GM21825 (cell line): ENCODE data around the gene UFL1.
A peak's percentile ranks its signal among the peaks of the same experiment; 100 is the strongest.
"Not testable (repeated sequence)": the region's sequence is repeated elsewhere in the genome, so short reads cannot be mapped to it uniquely, and the experiment has no call there.

Source experiments
- ATAC-seq: cut with Tn5 transposase; IDR thresholded peaks from one replicate; pipeline ENCODE4 v1.9.1; 2021; ENCODE audit warnings: mild to moderate bottlenecking, moderate library complexity; ENCODE audit not compliant: unreplicated experiment

The UFL1 gene

DNA sequence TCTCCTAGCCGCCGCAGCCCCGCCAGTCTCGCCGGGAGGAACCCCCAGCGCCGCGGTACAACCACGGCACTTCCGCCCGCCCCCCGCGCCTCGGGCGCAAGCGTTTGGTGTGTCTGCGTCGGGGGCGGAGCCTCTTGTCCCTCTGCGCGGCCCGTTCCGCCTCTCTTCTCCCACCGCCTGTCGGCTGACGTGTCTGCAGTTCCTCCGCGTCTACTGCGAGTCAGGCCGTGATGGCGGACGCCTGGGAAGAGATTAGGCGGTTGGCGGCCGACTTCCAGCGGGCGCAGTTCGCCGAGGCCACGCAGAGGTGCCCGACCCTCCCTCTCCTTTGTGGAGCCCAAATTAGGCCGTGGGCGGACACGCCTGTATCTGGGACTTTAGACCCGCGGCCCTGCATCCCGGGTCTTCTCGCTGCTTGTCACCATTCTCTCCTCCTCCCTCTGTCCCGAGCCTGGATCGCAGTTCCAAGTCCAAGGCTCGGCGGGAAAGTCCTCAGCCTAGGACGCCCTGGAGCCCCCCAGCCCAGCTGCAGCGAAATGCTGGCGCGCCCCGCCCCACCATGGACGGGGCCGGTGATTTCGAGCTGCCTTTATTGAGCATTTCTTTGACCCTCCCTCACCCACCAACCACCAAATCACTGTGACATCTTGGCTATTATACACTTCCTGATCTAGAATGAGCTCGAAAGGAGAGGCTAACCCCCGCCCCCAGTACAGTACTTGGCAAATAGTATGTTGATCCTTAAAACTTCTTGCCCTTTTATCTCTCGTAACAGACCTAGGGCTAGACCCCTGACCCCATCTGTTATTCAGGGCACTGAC, at the start of gene UFL1:
UFL1 (plus strand) TSS at position 163 of the 821 bp plus-strand sequence; CDS start at position 231, 68 bp downstream.
- peak; percentile 99 for ATAC-seq

DNA sequence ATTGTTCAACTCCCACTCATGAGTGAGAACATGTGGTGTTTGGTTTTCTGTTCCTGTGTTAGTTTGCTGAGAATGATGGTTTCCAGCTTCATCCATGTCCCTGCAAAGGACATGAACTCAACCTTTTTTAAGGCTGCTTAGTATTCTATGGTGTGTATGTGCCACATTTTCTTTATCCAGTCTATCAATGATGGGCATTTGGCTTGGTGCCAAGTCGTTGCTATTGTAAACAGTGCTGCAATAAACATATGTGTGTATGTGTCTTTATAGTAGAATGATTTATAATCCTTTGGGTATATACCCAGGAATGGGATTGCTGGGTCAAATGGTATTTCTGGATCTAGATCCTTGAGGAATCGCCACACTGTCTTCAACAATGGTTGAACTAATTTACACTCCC, 49.3 kb upstream of the UFL1 start:
- ATAC-seq = not testable (repeated sequence)

DNA sequence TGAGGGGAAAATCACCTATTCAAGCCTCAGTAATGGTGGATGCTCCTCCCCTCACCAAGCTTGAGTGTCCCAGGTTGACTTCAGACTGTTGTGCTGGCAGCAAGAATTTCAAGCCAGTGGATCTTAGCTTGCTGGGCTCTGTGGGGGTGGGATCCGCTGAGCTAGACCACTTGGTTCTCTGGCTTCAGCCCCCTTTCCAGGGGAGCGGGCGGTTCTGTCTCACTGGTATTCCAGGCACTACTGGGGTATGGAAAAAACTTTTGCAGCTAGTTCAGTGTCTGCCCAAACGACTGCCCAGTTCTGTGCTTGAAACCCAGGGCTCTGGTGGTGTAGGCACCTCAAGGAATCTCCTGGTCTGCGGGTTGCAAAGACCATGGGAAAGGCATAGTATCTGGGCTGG, 42.9 kb upstream of the UFL1 start:
- no peak for ATAC-seq

DNA sequence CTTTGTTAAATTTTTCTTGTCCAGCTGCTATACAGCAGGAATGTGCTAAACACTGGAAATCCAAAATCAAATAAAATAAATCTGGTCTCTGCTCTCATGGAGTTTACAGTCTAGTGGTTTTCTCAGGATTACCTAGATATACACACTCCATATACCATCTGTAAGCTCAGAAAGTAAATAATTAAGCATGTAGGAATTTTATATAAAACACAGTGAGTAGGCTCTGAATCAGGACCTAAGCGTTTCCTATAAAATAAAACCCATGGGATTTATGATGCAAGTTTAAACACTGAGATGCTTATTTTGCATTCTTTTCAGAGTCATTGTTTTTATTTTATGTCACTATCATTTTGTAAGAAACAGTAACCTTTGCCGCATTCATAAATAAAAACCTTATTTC, 29.7 kb upstream of the UFL1 start:
- ATAC-seq = no peak

DNA sequence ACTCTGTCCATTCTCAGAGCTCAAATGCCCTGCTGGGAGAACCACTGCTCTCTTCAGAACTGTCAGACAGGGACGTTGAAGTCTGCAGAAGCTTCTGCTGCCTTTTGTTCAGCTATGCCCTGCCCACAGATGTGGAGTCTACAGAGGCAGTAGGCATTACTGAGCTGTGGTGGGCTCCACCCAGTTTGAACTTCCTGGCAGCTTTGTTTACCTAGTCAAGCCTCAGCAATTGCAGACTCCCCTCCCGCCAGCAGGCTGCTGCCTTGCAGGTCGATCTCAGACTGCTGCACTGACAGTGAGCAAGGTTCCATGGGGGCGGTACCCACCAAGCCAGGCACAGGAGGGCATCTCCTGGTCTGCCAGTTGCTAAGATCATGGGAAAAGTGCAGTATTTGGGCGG, 21.8 kb upstream of the UFL1 start:
- no peak for ATAC-seq

DNA sequence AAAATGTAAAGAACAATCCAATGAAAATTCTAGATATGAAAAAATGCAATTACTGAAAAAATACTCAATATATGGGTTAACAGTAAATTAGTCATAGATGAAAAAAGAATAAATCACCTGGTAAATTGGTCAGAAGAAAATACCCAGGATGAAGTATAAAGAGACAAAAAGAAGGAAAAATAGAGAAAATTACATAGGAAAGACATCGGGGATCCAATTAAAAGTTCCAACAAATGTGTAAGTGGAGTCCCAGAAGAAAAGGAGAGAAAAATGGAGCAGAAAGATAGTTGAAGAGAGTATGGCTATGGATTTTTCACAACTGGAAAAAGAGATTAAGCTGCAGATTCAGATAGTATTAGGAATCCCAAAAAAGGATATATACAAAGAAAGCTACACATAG, 18.7 kb upstream of the UFL1 start:
- no peak for ATAC-seq

DNA sequence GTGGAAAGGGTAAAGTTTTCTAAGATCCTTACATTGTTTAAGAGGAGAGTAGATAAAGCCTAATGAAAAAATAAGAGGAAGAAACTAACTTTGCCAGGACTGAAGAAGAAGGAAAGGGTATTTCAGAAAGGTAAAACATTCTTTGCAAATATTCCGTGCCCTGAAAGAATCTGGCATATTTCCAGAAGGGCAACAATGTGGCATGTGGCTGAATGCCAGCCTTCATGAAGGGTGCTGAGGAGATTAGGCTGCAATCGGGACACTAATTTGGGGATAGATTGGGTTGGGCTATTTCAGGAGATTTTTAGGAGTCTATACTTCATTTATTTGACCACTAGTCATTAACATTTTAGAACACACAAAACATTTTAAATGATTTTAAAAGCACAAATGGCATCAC, 16.2 kb upstream of the UFL1 start:
- no peak for ATAC-seq

DNA sequence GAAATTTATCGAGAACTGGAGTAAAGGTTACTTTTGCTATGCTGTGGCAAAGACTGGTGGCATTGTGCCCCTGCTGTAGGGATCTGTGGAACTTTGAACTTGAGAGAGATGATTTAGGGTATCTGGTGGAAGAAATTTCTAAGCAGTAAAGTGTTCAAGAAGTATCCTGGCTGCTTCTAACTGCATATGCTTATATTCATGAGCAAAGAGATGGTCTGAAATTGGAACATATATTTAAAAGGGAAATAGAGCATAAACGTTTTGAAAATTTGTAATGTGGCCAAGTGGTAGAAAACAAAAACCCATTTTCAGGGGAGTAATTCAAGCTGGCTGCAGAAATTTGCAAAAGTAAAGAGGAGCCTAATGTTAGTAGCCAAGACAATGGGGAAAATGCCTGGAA, 12.3 kb upstream of the UFL1 start:
- ATAC-seq = no peak

DNA sequence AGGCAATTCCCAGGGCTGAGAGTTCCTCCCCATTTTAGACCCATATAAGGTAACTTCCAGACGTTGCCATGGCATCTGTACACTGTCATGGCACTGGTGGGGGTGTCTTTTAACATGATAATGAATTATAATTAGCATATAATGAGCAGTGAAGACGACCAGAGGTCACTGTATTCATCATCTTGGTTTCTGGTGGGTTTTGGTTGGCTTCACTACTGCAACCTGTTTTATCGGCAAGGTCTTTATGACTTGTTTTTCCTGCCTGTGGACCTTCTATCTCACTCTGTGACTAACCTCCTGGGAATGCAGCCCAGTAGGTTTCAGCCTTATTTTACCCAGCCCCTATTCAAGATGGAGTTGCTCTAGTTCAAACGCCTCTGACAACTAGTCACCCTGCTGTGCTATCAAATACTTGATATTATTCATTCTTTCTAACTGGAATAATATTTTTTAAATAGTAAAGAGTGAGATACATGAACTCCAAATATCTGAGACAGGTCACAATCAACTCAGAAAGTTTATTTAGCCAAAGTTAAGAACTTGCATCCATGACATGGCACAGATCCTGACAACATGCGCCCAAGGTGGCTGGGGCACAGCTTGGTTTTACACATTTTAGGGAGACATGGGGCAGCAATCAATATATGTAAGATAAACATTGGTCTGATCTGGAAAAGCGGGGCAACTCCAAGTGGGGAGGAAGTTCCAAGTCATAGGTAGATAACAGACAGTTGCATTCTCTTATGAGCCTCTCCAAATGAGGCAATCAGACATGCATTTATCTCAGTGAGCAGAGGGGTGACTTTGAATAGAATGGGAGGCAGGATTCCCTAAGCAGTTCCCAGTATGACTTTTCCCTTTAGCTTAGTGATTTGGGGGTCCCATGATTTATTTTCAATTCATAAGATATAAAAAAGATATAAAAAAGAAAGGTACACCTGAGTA, 1.2 kb upstream of the UFL1 start:
- ATAC-seq = no peak

DNA sequence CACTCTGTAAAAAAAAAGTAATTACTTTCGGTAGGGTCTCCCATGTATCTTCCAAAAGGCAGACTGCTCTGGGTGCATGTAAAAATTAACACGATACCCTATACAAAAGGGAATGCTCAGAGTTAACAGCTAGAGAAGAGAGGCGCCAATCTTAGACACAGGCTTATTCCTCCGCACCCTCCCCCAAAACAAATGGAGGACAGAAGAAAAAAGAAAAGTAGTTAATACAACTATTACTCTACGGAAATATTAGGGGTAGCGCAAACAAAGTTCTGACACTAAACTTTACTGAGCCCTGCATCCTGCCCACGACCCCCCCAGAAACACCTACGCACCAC, 331 bp upstream of the UFL1 start:
- ATAC-seq = no peak

DNA sequence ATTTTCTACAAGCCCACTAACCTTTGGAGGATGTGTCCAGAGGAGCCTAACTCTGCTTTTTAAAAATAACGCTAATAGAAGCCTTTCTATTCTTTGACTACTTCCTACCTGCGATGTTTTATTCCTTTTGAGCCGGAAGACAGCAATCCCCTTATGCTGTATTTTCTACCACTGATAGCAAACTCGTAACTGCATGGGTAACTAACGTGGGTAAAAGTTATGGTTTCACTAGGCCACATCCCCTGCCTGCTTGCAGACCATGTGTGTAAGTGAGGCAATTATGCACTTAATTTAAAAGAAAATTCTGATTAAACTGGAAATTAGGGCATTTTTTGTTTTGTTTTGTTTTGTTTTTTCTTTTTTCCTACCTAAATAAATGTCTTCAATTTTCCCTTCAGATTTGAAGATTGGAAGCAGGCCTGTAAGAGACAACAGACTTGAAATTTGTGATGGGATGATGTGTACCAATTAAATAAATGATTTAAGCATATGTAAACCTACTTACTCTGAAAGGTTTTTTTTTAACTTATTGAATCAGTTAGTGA, 931 bp downstream of the UFL1 start:
- ATAC-seq = peak; percentile 22

DNA sequence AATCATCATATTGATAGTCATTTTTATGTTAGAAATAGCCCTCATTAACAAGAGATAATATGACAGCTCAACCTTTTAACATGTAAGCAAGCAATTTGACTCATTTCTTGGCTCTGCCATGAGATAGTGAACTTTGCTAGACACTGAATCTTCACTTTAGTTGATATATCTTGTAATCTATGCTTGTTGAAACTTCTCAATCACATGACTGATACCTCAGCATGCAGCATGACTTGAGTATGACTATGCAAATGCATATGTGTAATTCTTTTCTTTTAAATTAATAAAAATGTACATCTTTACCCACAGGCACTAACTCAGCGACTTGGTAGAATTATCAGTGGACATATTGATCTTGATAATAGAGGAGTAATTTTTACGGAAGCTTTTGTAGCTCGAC, 6.6 kb downstream of the UFL1 start:
- ATAC-seq = no peak

DNA sequence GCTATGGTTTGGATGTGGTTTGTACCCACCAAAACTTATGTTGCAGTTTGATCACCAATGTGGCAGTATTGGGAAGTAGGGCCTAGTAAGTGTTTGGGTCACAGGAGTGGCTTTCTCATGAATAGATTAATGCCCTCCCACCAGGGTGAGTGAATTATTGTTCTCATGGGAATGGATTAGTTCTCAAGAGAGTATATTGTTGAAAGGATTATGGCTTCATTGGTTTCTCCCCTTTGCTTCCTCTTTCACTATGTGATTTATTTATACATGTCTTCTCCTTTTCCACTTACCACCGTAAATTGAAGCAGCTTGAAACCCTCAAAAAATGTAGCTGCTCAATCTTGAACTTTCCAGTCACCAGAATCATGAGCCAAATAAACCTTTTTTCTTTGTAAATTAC, 10.8 kb downstream of the UFL1 start:
- no peak for ATAC-seq

DNA sequence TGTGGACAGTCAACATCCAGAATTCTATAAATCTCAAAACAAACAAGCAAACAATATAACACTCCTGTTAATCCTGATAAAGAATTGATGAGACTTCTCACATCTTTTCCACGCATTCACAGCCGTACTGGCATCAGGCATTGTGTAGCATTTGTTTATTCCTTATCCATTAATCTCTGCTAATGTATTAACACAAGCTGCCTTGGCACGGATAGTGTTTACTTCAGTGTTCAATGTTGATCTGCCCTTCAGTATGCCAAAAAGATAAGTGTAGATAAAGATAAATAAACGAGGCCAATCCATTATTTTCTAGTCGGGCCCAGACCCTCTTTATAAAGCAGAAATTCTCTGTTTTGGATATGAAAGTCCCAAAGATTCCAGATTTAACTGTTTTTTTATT, 16.1 kb downstream of the UFL1 start:
- no peak for ATAC-seq

DNA sequence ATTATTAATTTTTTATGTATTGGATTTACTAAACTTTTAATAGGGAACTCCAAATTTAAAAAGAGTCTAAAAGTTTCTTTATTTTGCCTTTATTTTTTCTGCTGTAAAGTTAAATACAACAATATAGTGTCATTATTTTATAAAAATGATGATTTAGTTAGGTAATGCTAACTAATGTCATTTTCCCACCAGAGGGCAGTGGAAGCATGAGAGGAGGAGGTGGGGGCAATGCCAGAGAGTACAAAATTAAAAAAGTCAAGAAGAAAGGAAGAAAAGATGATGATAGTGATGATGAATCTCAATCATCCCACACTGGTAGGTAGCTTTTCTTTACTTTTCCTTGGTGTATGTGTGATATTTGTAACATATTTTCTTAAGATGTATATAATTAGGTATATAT, 21.1 kb downstream of the UFL1 start:
- ATAC-seq = no peak

DNA sequence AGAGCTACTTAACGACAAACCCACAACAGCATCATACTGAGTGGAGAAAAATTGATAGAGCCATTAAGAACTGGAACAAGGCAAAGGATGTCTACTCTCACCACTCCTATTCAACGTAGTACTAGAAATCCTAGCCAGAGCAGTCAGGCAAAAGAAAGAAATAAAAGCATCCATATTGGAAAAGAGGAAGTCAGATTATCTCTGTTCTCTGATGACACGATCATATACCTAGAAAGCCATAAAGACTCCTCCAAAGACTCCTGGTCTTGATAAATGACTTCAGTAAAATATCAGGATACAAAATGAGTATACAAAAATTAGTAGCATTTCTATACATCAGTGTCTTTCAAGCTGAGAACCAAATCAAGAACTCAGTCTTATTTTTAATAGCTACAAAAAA, 24.3 kb downstream of the UFL1 start:
- ATAC-seq = no peak

DNA sequence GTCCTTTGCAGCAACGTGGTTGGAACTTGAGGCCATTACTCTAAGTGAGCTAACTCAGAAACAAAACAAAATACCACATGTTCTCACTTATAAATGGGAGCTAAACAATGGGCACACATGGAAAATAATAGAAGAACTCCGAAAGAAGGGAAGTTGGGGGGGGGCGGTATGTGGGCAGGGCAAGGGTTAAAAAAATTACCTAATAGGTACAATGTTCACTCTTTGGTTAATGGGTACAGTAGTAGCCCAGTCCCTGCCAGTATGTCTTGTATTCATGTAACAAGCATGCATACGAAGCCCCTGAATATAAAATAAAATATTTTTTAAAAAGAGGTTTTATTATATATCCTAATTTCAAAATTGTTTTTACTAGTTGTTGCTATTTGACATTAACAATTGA, 26.0 kb downstream of the UFL1 start:
- no peak for ATAC-seq

DNA sequence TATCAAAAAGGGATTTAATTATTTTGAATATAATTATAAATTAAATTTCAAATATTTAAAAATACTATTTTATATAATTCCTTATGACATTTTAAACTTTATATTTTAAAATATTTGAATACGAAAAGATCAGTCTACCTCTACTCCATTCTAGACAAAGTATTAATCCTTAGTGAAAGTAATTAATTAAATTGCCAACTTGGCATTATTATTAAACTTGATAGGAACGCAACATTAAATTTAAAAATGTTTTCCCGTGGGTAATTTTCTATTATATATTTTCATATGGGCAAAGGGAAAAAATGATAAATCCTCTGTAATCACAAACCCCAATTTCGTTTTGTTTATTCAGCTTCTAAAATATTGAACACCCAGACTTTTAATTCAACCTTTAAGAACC, 33.0 kb downstream of the UFL1 start:
- no peak for ATAC-seq

DNA sequence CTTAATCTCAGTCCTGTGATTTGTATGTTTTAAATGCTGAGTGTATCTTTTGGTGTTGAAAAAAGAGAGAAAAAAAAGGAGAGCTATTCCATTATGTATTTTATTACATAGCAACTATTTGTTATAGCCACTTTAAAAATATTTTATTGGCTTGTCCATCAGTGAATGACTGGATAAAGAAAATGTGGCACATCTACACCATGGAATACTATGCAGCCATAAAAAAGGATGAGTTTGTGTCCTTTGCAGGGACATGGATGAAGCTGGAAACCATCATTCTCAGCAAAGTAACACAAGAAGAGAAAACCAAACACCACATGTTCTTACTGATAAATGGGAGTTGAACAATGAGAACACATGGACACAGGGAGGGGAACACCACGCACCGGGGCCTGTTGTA, 38.1 kb downstream of the UFL1 start:
- not testable (repeated sequence) for ATAC-seq

DNA sequence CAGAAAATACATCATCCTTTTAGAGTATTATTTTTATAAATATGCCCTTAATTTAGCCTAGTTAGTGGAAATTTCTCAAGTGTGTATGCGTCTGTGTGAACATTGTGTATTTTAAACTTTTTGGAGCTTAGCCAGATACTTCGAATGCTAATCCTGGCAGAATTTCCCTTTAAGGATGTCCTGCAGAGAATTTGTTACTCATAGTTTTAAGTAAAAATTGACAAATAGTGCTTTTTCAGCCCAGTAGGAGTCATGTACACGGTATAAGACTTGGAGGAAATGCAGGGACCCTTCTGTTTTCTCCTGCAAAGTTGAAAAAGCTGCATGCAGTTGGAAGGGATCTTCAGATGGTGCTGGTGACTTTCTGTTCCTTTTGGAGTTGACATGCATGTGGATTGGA, 41.3 kb downstream of the UFL1 start, which contains the start of gene FHL5:
FHL5 (plus strand) TSS at position 243 of the 400 bp plus-strand sequence. CDS start 40,486 bp downstream, outside the sequence.
- ATAC-seq = no peak

DNA sequence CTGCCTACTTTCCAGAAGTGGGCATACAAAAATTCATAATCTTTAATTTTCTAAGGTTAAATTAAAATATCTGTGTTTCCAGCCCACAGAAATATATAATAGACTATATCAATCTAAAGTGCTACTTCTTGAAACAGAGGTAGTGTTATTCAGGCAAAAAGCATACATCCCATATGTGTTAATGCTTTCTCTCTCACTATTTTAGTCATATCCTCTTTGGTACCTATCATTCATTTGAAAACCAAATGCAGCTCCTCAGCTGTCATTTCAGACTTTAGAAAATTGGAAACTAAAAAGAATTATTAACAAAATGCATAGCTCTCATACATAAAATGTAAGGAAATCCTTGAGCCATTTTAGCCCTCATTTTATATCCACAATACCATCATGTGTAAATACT, 42.2 kb downstream of the UFL1 start:
- ATAC-seq = no peak

DNA sequence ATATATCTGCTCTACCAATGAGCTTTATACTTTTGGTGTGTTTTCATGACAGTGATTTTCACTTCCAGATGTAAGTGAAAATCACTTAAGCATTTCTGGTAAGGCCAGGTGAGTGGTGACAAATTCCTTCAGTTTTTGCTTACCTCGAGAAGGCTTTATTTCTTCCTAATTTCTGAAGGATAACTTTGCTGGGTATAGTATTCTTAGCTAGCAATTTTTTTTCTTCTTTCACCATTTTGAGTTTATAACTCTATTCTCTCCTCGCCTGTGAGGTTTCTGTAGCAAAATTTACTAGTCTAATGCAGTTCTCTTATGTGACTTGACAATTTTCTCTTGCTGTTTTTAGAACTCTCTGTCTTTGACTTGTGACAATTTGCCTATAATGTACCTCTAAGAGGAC, 48.4 kb downstream of the UFL1 start:
- no peak for ATAC-seq
